SK-N-MC (cell line): Measurements from ENCODE around the gene BRIP1.

Experiments
- EZH2 ChIP-seq: fragments of 200-600 bp; sonication (generic); IDR thresholded peaks from one replicate; pipeline ENCODE4 v1.6.1; 2017; ENCODE audit warnings: antibody characterized with exemption
- POLR2AphosphoS5 ChIP-seq: IDR thresholded peaks from 2 replicates; pipeline ENCODE4 v1.6.1; 2012; ENCODE audit warnings: mild to moderate bottlenecking, low read depth, low read length, borderline replicate concordance

GRCh38 chr17:61863801-61864126 is 436 bp upstream of the BRIP1 start:
- TF ChIP-seq EZH2 (no peak), POLR2AphosphoS5 (no peak)
